Activated CD8-positive, alpha-beta T cell treated with anti-CD3 and anti-CD28 coated beads, Interleukin-2, amount 10 ng/mL, durations not matched to agents 7 days and 5 days (primary cell): Measurements from ENCODE around the gene EPB41L2. TPM values are rescaled to one million over a fixed set of nuclear protein-coding genes. Genes with fewer than 3 reads are reported as not detected.

ENCODE experiments used
- ATAC-seq: fragments of 150-1000 bp; cut with Tn5 transposase; one replicate; pipeline ENCODE4 v1.10.0; 2021; ENCODE audit warnings: moderate library complexity
- CTCF ChIA-PET: fragments of 350-600 bp; sonication (Branson Sonifier 250); formaldehyde crosslinking; loops from one replicate; lab custom pipeline; 2021; ENCODE audit warnings: antibody characterized with exemption; lab: Charles Lee
- POLR2A ChIA-PET: fragments of 350-600 bp; sonication (Branson Sonifier 250); formaldehyde crosslinking; loops from one replicate; lab custom pipeline; 2021; ENCODE audit warnings: antibody characterized with exemption; lab: Charles Lee
- DNase-seq: peaks from one replicate; pipeline ENCODE4 v3.0.0-alpha.2; 2020
- H3K27ac Mint-ChIP-seq: one replicate; pipeline ENCODE4 v1.8.0; 2021; ENCODE audit warnings: mild to moderate bottlenecking, mixed read lengths
- H3K27me3 Mint-ChIP-seq: one replicate; pipeline ENCODE4 v1.8.0; 2021; ENCODE audit warnings: low read depth, mixed read lengths
- H3K36me3 Mint-ChIP-seq: one replicate; pipeline ENCODE4 v1.8.0; 2021; ENCODE audit warnings: low read depth, mixed read lengths
- H3K4me1 Mint-ChIP-seq: one replicate; pipeline ENCODE4 v1.8.0; 2021; ENCODE audit warnings: low read depth, mixed read lengths
- H3K4me3 Mint-ChIP-seq: one replicate; pipeline ENCODE4 v1.8.0; 2021; ENCODE audit warnings: mild to moderate bottlenecking, mixed read lengths
- H3K9me3 Mint-ChIP-seq: one replicate; pipeline ENCODE4 v1.8.0; 2022; ENCODE audit warnings: mixed read lengths; ENCODE audit not compliant: insufficient read depth
- total RNA-seq, 2 experiments: library from RNA; stranded (reverse); gene quantifications; one replicate each; pipeline ENCODE4 v1.2.3, GENCODE V29; 2021

EPB41L2 gene
- total RNA-seq, 2 experiments from 2014 or later, result 18.0 to 23.6 TPM

DNA sequence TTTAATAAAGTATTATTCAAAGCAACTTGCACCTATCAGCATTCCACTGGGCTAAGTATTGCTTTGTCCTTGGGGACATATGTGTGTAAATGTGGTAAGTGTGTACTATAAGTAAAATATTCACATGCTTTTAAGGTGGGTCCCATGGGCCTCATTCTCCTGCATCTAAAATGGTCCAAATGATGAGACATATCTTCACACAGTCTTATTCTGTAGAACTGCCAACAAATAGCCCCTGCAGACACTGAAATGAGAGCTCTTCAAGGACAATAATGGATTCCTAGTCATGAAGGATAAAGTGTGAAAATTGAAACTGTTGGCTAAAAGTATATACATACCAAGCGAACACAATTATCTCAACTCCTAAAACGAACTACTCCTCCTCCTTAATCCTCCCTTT, 154.1 kb downstream of the EPB41L2 start:
- H3K4me1 Mint-ChIP-seq, result peaks cover 10% of the 10 kb centered on the region
- H3K4me3 Mint-ChIP-seq, result no peak overlapping the region
- H3K27me3 Mint-ChIP-seq, result no peaks in the 10 kb centered on the region
- no peaks in the 10 kb centered on the region for H3K9me3 Mint-ChIP-seq
- ChIA-PET CTCF (no interaction called here), POLR2A (no interaction called here)
- H3K36me3 Mint-ChIP-seq, result peaks cover 2% of the 10 kb centered on the region
- ATAC-seq (no peak), DNase-seq (no peak)
- H3K27ac Mint-ChIP-seq, result no peak overlapping the region

DNA sequence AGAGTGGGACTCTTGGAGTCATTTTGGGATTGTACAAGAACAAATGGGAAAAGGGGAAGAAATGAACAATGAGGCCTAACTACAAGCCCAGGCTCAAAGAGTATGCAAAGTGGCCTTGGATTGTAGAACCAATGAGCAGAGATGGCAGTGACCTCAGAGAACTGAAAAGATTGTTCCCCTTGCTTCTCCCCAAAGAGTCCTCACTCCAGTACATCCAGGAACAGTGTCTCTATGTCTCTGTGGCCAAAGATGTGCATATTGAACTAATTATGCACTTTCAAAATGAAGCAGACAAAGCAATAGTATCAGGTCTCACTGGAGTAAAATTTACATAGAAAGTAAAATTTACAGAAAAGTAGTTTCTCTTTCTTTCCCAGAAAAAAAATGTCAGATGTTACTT, 154.9 kb downstream of the EPB41L2 start:
- DNase-seq, result no peak
- ATAC-seq, result no peak
- Mint-ChIP-seq H3K4me3 (no peak overlapping the region), H3K27ac (no peak overlapping the region), H3K4me1 (peaks cover 8% of the 10 kb centered on the region), H3K27me3 (no peaks in the 10 kb centered on the region), H3K36me3 (peaks cover 2% of the 10 kb centered on the region), H3K9me3 (no peaks in the 10 kb centered on the region)
- ChIA-PET CTCF (no interaction called here), POLR2A (no interaction called here)

DNA sequence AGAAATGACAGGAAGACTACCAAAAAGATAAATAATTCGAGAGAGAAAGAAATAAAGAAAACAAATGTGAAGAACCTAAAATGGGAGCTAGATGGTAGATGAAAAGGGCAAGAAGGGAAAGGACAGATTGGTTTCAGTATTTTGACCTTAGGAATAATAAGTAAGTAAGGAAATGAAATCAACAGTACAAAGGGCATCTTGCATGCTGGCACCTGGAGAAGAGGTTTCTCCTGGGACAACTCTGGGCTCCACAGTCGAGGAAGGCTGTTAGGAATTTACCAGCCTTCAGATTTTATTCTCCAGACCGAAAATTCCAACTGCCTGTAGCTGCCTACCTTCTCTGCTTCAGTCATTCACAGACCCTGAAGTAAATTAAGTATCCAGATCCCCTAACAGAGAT, 155.4 kb downstream of the EPB41L2 start:
- ChIA-PET POLR2A (no interaction called here), CTCF (no interaction called here)
- no peak overlapping the region for H3K27ac Mint-ChIP-seq
- H3K36me3 Mint-ChIP-seq, result peaks cover 2% of the 10 kb centered on the region
- DNase-seq (no peak), ATAC-seq (no peak)
- no peaks in the 10 kb centered on the region for H3K27me3 Mint-ChIP-seq
- no peak overlapping the region for H3K4me3 Mint-ChIP-seq
- peaks cover 3% of the 10 kb centered on the region for H3K4me1 Mint-ChIP-seq
- no peaks in the 10 kb centered on the region for H3K9me3 Mint-ChIP-seq

DNA sequence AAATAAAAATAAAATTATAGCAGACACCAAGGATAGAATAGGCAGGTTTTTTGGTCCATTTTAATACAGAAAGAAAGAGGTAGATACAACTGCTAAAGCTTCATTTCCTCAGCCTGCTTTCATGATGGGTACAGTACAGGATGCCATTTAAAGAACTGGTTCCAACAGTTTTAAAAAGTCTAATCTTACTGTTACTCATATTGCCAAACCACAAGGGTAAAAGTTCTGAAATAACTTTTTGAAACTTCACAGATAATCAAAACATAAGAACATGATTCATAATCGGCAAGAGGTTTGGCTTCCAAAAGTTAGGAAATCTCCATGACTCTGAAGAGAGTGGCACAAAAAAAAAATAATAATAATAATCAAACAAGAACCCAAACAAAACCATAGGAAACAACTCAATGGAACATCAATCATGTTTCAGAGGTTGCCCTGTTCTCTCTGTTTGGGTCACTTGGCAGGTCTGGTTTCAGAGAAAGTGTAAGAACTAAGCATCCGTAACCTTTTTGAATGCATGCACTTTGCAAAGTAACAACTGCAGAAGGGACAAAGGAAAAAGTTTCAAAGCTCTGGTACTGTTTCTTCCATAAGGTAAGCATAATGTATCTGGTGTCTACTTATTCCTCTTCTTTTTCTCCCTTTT, 156.2 kb downstream of the EPB41L2 start:
- no peak overlapping the region for H3K27ac Mint-ChIP-seq
- POLR2A ChIA-PET, result no interaction called here
- no peak for DNase-seq
- H3K36me3 Mint-ChIP-seq, result peaks cover 2% of the 10 kb centered on the region
- CTCF ChIA-PET, result no interaction called here
- no peak overlapping the region for H3K4me3 Mint-ChIP-seq
- ATAC-seq, result no peak
- H3K27me3 Mint-ChIP-seq, result no peaks in the 10 kb centered on the region
- H3K4me1 Mint-ChIP-seq, result no peaks in the 10 kb centered on the region
- H3K9me3 Mint-ChIP-seq, result no peaks in the 10 kb centered on the region

DNA sequence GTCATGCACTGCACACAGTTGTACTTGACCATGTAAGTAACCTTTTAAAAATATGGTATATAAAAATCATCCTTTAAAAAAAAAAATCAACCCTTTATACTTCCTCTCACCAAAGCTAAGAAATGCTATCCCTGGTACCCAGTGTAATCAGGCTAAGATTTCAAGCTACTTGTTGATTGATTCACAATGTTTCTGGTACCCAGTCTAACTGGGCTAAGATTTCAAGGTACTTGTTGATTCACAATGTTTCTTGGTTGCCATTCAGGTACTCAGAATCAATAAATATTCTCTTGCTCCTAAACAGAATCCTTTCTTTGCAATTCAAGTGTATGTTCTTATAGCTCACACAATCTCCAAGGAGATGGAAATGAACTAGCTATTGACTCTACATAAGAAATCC, 159.4 kb downstream of the EPB41L2 start:
- Mint-ChIP-seq H3K36me3 (no peaks in the 10 kb centered on the region), H3K4me1 (no peaks in the 10 kb centered on the region), H3K4me3 (no peak overlapping the region), H3K27ac (no peak overlapping the region), H3K9me3 (no peaks in the 10 kb centered on the region), H3K27me3 (no peaks in the 10 kb centered on the region)
- DNase-seq, result no peak
- no peak for ATAC-seq
- CTCF ChIA-PET, result interaction anchor here (1.0 to 1.6 kb wide), 2 partner anchors 32 to 213 kb away, joined by 3 to 6 read pairs; no protein-coding TSS in a partner anchor
- POLR2A ChIA-PET, result no interaction called here

DNA sequence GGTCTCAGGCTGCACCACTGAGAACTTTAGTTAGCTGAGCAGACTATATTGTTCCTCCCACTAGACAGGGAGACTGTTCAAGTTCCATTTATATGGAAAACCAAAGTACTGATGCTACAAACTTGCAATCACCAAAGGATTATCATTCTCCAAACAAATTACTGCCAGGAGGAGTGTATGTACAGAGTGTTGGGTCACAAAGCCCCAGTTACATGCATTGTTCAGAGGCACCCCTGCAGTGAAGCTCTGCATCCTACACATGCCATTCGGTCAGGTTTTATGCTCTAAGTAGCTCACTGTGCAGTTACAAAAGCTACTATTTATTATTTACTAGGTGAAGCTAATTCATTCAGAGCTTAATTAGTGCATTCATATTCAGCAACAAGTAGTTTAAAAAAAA, 160.0 kb downstream of the EPB41L2 start:
- Mint-ChIP-seq H3K27me3 (no peaks in the 10 kb centered on the region), H3K27ac (no peak overlapping the region), H3K9me3 (no peaks in the 10 kb centered on the region), H3K4me1 (no peaks in the 10 kb centered on the region), H3K4me3 (no peak overlapping the region), H3K36me3 (no peaks in the 10 kb centered on the region)
- ATAC-seq (no peak), DNase-seq (no peak)
- CTCF ChIA-PET, result interaction anchor here (1.0 to 1.6 kb wide), 3 partner anchors 31 to 725 kb away, joined by 3 to 6 read pairs (median 3); partner anchors contain the start of gene MED23
- POLR2A ChIA-PET, result no interaction called here

DNA sequence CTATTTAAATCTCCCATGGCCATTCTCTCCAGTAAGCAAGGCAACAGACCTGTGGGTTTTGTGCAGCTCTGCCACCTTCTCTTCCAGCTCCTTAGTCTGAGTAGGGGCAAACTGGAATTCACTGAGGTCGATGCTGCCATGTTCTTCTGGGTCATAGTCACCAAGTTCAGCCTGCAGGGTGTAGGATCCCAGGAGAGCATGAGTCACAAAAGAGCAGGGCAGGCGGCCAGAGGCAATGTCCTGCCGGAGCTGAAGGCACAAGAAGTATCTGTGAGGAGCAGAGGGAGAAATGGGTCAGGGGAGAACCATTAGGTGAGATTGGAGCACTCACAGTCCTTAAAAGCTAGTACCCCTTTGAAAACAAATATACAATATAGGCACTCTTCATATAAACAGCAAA, 162.1 kb downstream of the EPB41L2 start:
- ChIA-PET CTCF (interaction anchor here (0.9 to 1.3 kb wide), 3 partner anchors 15 to 29 kb away, joined by 4 to 5 read pairs (median 4); no protein-coding TSS in a partner anchor), POLR2A (no interaction called here)
- no peaks in the 10 kb centered on the region for H3K27me3 Mint-ChIP-seq
- H3K4me1 Mint-ChIP-seq, result no peaks in the 10 kb centered on the region
- no peaks in the 10 kb centered on the region for H3K36me3 Mint-ChIP-seq
- DNase-seq (no peak), ATAC-seq (no peak)
- no peaks in the 10 kb centered on the region for H3K9me3 Mint-ChIP-seq
- no peak overlapping the region for H3K27ac Mint-ChIP-seq
- no peak overlapping the region for H3K4me3 Mint-ChIP-seq

DNA sequence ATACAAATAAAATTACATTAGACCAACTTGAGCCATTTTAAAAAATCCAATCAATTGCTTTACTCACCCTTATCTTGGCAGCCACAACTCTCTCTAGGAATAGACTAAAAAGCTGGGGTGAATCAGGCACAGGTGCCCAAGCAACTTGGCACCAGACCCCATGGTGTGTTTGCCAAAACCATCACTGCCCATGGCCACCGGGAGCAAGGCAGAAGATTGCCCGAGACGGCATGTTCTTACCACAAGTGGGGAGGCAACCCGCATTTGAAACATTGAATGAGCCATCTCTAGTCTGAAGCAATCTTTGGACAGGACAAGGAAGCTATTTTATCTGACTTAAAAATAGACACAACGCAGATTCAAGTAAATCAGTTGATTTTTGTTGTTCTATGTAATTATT, 166.8 kb downstream of the EPB41L2 start:
- no peak overlapping the region for H3K4me3 Mint-ChIP-seq
- no peaks in the 10 kb centered on the region for H3K4me1 Mint-ChIP-seq
- no peaks in the 10 kb centered on the region for H3K36me3 Mint-ChIP-seq
- no peaks in the 10 kb centered on the region for H3K9me3 Mint-ChIP-seq
- DNase-seq, result no peak
- CTCF ChIA-PET, result no interaction called here
- H3K27ac Mint-ChIP-seq, result no peak overlapping the region
- ATAC-seq, result no peak
- H3K27me3 Mint-ChIP-seq, result no peaks in the 10 kb centered on the region
- POLR2A ChIA-PET, result no interaction called here

DNA sequence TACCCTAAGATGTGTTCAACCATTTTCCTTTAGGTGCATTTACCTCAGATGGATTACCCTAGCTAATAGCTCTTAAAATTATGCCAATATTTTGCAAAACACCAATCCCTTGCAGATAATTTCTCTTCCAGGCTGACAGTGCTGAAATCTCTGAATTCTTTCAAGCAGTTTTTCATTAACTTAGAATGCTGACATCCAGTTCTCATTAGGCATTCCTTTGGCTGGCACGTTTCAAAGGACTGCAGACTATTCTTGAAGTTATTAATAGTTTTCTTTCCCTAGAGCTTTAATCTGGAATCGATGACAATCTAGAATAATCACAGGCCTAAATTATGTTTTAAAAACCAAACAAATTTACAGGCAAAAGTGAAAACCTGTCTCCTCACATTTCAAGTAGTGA, 167.5 kb downstream of the EPB41L2 start:
- ATAC-seq (no peak), DNase-seq (no peak)
- CTCF ChIA-PET, result interaction anchor here (1.1 to 1.3 kb wide), 2 partner anchors 10 to 638 kb away, joined by 4 to 5 read pairs; no protein-coding TSS in a partner anchor
- POLR2A ChIA-PET, result no interaction called here
- Mint-ChIP-seq H3K4me3 (no peak overlapping the region), H3K4me1 (no peaks in the 10 kb centered on the region), H3K27ac (no peak overlapping the region), H3K27me3 (no peaks in the 10 kb centered on the region), H3K9me3 (no peaks in the 10 kb centered on the region), H3K36me3 (no peaks in the 10 kb centered on the region)

DNA sequence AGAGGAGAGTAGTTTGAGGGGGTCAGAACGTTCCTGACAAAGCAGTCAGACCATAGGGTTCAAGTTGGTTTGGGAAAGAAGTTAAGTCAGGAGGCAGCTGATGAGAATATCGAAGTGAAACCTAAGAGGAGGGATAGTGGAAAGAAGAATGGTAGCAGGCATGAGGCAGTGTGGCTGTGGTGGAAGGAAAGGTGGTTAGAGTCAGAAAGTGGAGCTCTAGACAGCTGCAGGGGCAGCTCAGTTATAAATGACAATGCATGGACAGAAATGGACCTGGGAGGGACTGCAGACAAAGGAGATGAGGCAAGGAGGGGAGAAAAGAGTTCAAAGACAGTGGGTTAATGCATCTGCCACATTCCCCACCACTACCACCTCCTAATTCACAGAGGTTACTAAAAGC, 169.3 kb downstream of the EPB41L2 start:
- CTCF ChIA-PET, result interaction anchor here (1.0 to 2.6 kb wide), 2 partner anchors 9 to 11 kb away, joined by 3 to 9 read pairs; no protein-coding TSS in a partner anchor
- Mint-ChIP-seq H3K27me3 (no peaks in the 10 kb centered on the region), H3K4me1 (no peaks in the 10 kb centered on the region), H3K36me3 (peaks cover 2% of the 10 kb centered on the region), H3K9me3 (no peaks in the 10 kb centered on the region), H3K4me3 (no peak overlapping the region), H3K27ac (no peak overlapping the region)
- DNase-seq (no peak), ATAC-seq (no peak)
- POLR2A ChIA-PET, result no interaction called here

DNA sequence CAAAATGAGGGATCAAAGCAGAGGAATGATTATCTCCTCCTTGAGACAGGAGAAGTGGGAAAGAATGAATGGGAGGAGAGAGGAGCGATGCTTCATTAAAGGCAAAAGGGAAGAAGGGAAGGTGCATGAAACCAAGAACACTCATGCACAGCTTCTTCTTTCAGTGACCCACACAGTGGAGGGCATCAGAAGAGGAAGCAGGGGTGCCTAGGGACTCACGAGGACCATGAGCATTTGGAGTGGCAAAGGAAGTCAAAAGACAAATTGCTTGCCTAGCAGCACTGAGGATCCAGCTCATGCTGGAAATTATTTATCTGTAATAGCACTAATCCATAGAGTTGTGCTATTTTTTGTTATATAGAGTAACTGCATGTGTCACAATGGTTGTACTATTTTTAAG, 169.8 kb downstream of the EPB41L2 start:
- H3K27me3 Mint-ChIP-seq, result no peaks in the 10 kb centered on the region
- no peak overlapping the region for H3K27ac Mint-ChIP-seq

DNA sequence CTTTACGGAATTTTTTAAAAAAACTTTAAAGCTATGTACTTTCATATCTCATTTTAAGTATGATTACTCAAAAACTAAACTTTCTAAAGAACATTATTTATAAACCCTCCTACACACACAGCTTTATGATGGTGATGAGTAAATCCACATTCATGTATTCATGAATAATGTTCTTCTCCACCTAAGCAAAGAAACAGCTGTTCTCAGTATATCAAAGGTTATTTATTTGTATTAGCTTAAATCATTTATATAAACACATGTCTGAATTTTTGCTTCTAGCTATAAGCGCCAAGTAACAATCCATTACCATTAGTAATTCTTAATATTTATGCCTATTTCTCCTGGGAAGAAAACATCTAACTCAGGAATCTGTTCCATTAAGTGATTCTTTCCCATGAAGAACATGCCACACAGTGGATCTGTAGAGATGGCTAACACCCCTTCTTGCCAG, 172.5 kb downstream of the EPB41L2 start:
- DNase-seq (no peak), ATAC-seq (no peak)
- Mint-ChIP-seq H3K4me3 (no peak overlapping the region), H3K9me3 (no peaks in the 10 kb centered on the region), H3K27ac (no peak overlapping the region), H3K4me1 (no peaks in the 10 kb centered on the region), H3K27me3 (no peaks in the 10 kb centered on the region), H3K36me3 (peaks cover 2% of the 10 kb centered on the region)
- POLR2A ChIA-PET, result no interaction called here
- CTCF ChIA-PET, result interaction anchor here (0.9 to 2.8 kb wide), 2 partner anchors 19 to 738 kb away, joined by 3 to 10 read pairs; no protein-coding TSS in a partner anchor

More for the DNA sequence above, 169.8 kb downstream of the EPB41L2 start:
- ATAC-seq (no peak), DNase-seq (no peak)
- Mint-ChIP-seq H3K4me1 (no peaks in the 10 kb centered on the region), H3K9me3 (no peaks in the 10 kb centered on the region), H3K4me3 (no peak overlapping the region), H3K36me3 (peaks cover 2% of the 10 kb centered on the region)
- ChIA-PET CTCF (interaction anchor here (1.0 to 2.6 kb wide), 2 partner anchors 9 to 10 kb away, joined by 3 to 9 read pairs; no protein-coding TSS in a partner anchor), POLR2A (interaction anchor here (0.5 kb wide), 1 partner anchor 735 kb away, joined by 4 read pairs; the partner anchor contains the start of gene MED23)
